Epithelial cell of esophagus (primary cell): ENCODE results near the gene PAOX.

Experiments
- DNase-seq: peaks from one replicate; pipeline ENCODE4 v3.0.0; 2010; ENCODE audit warnings: low read depth
- H3K4me3 ChIP-seq: 2 replicates; pipeline ENCODE4 v1.5.1; 2011; ENCODE audit warnings: mild to moderate bottlenecking, low read length, control low read depth
- TF ChIP-seq, protein P1 (sequence below): IDR thresholded peaks from 2 replicates; pipeline ENCODE4 v1.5.1; 2011; ENCODE audit warnings: low read depth, mild to moderate bottlenecking, low read length, control low read depth, inconsistent platforms; ENCODE audit not compliant: insufficient read depth; ENCODE audit errors: missing control alignments

The PAOX gene

DNA sequence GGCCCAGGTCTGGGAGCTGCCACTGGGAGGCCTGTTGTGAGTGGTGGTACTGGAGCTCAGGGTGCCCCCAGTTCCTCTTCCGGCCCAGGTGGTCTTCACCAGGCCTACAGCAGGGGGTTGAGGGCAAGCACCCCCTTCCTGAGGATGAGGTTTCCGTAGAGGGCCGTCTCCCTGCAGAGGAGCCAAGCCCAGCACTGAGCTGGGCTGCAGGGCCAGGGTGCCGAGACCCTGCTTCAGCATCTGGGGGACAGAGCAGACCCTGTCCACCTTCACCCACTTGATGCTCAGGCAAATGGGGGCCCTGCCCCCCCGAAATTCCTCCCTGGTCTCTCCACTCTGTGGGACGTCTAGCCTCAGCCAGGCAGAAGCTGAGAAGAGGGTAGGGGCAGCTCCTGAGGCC lies 23.8 kb upstream of the PAOX start:
- H3K4me3 ChIP-seq = no peak overlapping the region
- no peak for DNase-seq
- TF ChIP-seq, protein P1, sequence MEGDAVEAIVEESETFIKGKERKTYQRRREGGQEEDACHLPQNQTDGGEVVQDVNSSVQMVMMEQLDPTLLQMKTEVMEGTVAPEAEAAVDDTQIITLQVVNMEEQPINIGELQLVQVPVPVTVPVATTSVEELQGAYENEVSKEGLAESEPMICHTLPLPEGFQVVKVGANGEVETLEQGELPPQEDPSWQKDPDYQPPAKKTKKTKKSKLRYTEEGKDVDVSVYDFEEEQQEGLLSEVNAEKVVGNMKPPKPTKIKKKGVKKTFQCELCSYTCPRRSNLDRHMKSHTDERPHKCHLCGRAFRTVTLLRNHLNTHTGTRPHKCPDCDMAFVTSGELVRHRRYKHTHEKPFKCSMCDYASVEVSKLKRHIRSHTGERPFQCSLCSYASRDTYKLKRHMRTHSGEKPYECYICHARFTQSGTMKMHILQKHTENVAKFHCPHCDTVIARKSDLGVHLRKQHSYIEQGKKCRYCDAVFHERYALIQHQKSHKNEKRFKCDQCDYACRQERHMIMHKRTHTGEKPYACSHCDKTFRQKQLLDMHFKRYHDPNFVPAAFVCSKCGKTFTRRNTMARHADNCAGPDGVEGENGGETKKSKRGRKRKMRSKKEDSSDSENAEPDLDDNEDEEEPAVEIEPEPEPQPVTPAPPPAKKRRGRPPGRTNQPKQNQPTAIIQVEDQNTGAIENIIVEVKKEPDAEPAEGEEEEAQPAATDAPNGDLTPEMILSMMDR = no peak

DNA sequence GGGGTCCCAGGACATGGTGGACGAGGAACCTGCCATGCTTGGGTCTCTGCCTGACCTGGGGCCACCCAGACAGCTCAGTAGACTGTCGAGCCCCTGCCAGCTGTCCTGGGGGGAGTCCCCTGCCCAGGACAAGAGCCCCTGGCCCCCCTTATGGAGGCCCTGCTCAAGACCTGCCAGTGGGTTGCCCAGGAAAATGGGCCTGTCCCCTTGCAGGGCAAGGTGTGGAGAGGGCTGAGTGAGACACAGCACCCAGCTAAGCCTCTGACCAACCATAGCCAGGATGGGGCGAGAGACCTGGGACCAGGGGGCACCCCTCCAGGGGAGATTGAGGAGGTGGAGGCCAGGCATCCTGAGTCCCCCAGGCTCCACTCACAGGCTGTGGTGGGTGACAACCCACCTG lies 23.1 kb upstream of the PAOX start:
- TF ChIP-seq, protein P1 = no peak
- no peak for DNase-seq
- no peak overlapping the region for H3K4me3 ChIP-seq

DNA sequence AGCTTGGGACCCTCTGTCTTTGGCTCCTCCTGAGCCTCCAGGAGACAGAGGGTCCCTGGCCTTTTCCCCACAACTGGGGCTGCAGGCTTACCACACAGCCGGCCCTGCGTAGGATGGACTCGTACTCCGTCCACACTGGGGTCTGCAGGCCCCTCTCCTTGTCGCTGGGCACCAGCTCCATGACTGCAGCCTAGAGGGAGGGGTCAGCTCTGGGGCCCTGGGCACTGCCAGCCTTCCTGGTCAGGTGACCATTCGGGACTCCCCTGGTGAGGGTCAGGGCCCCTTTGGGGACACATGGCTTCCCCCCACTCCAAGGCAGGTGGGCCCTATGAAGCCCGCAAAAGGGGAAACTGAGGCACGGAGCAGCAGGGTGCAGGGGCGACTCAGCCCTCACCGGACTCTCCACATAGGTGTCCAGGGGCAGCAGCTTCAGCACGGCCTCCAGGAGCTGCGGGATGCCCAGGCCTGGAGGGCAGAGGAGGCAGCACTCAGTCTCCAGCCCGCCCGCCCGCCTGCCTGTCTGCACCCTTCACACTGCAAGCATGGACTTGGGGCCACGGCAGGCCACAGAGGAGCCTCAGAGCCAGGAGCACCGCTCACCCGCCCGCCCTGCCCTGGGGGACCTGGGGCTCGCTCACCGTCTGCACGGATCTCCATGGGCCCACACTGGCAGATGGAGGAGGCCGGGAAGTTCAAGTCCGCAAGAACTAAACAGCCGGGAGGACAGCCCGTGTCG lies 22.3 kb upstream of the PAOX start:
- peak overlapping the region; percentile 49 for H3K4me3 ChIP-seq
- no peak for DNase-seq
- TF ChIP-seq, protein P1 = no peak

DNA sequence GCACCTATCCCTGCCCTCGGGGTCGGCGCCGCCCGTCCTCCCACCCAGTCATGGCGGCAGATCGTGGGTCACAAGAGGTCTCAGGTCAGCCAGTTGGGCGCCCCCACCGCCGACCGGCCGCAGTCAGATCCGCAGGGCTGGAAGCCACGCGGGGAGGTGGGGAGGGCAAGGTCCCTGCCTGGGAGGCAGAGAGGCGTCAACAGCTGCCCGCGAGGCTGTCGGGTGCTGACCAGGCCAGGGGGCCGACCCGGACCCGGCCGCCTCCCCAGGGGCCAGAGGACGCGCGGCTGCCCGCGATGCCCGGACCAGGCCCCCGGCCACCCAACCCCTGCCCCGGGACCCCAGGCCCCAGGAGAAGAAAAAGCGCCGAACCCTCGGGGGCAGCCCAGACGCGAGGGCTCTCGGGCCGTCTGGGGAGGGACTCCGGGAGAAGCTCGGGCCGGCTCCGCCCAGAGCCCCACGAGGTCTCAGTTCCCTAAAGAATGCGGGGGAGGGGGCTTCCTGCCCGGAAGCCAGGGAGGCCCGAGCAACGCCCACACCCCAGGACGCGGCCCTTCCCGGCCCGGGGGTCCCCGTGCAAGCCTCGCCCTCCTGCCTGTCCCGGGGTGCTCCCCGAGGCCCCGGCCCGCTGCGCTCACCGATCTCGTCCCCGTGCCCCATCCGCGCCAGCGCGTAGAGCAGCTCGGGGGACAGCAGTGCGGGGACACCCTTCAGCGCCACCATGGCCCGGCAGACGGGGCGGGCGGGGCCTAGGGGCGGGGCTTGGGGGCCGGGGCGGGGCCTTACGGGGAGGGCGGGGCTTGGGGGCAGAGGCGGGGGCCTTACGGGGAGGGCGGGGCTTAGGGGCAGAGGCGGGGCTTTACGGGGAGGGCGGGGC lies 21.5 kb upstream of the PAOX start, which contains the start of gene FUOM:
Gene FUOM, minus strand, starts transcription at position 735 of the 877 bp plus-strand sequence. Its CDS starts 12 bp downstream, at position 723.
- TF ChIP-seq, protein P1 = no peak
- H3K4me3 ChIP-seq = peak within 1 kb of the TSS; percentile 49
- DNase-seq = peak; percentile 43

DNA sequence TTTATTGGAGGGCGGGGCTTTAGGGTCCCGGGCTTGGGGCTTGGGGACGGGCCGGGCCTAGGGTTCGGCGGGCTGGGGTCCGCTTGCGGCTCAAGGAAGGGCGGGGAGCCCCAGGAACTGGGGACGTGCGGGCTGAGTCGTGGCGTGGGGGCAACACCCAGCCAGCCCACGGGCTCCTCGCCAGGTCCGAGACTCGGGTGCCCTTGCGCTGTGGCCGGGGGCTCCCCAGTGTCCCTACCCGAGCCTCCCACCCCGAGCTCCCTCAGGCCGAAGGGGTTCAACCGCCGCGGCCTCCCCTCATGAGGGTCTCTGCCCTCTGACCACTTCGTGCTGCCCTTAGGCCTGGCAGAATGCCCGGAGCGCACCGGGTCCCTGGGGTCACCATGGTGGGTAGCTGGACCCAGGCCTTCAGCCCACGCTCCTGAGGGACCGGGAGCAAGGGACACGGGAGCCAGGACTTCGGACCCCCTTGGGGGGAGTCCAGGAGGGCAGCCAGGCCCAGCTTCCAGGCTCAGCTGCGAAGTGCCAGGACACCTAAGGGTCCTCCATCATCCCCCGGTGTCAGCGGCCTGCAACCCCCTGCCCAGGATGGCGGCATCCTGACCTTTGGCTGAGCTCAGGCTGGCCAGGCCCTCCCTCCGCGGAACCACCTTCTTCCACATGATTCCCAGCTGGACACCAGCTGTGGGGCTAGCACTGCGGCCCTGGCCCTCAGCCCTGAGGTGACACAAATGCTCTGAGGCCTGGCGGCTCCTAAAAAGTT lies 20.7 kb upstream of the PAOX start:
- no peak overlapping the region for H3K4me3 ChIP-seq
- TF ChIP-seq, protein P1 = no peak
- DNase-seq = no peak

DNA sequence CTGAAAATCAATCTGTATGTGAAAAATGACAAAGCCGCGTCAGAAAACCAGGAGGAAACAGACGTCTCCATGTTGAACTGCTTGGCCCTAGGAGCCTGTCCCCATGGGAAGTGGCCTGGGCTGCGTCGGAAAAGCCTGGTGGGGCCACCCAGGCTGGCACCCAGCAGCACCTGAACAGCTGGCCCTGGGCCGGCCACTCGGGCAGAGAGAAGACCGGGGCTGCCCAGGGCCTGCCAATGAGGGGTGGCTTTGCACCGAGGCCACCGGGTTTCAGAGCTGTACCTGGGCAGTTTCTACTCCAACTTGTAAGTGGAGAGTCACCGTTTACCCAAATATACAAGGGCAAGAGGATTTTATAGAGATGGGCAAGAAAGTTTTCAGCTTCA lies 20.1 kb upstream of the PAOX start:
- TF ChIP-seq, protein P1 = no peak
- DNase-seq = no peak
- H3K4me3 ChIP-seq = no peak overlapping the region
